ENCODE measurements around the gene RASSF4.
"Not testable (repeated sequence)": the region's sequence is repeated elsewhere in the genome, so short reads cannot be mapped to it uniquely, and the experiment has no call there.

The RASSF4 gene

GRCh38 chr10:45003432-45004000 is 43.9 kb downstream of the RASSF4 start:
- no peak for DNase-seq (ENCODE audit: low read depth in 3 of 3)

DNA sequence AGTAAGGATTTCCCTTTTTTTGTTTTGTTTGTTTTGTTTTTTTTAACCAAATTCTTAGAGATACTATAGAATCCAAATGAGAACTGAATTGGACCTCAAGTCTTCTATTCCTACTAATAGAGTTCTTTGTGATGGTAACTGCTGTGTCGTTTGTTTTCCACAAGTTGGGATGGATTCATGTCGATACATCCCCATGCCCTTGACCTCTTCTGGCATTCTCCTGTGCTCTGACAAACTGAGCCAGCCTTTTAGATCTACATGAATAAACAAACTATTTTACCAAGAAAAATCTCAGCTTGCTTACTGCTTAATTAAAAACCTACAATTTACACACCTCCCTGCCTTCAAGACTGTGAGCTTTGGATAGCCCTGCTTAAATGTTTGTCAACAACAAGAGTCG is 45.1 kb downstream of the RASSF4 start:
- DNase-seq (ENCODE audit: low read depth in 3 of 3): no peak

- no peak for DNase-seq (ENCODE audit: low read depth in 3 of 3)
Observed at GRCh38 chr10:45005284-45005683, 45.7 kb downstream of the RASSF4 start.

GRCh38 chr10:45006276-45007030 is 46.9 kb downstream of the RASSF4 start:
- no peak for DNase-seq (ENCODE audit: low read depth in 3 of 3)

DNA sequence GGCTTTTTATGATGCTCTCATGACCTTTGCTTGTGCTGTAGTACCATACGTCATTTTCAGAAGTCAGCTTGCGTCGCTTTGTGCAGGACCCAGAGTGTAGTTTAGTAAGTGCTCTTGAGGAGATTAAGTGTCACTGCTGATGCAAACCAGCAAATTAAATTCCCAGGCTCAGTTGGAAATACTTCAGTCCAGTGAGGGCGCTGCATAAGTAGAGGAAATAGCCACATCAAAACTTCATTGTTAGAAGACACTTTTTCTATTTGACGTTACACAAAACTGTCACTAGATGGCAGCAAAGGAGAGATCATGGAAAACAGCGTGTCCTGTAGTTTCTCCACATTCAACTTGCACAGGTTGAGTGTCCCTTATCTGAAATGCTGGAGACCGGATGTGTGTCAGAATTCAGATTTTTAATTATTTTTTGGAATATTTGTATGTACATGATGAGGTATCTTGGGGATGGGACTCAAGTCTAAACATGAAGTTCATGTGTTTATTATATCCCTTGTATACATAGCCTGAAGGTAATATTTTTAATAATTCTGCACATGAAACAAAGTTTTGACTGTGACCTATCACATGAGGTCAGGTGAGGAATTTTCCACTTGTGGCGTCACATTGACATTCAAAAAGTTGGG is 49.0 kb downstream of the RASSF4 start:
- DNase-seq (ENCODE audit: low read depth in 3 of 3): no peak

DNA sequence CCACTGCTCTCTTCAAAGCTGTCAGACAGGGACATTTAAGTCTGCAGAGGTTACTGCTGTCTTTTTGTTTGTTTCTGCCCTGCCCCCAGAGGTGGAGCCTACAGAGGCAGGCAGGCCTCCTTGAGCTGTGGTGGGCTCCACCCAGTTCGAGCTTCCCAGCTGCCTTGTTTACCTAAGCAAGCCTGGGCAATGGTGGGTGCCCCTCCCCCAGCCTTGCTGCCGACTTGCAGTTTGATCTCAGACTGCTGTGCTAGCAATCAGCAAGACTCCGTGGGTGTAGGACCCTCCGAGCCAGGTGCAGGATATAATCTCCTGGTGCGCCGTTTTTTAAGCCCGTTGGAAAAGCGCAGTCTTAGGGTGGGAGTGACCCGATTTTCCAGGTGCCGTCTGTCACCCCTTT is 55.0 kb downstream of the RASSF4 start:
- not testable (repeated sequence) for DNase-seq (ENCODE audit: low read depth in 3 of 3)

- DNase-seq (ENCODE audit: low read depth in 3 of 3): no peak
Observed at GRCh38 chr10:45015590-45015989, 56.0 kb downstream of the RASSF4 start.

DNA sequence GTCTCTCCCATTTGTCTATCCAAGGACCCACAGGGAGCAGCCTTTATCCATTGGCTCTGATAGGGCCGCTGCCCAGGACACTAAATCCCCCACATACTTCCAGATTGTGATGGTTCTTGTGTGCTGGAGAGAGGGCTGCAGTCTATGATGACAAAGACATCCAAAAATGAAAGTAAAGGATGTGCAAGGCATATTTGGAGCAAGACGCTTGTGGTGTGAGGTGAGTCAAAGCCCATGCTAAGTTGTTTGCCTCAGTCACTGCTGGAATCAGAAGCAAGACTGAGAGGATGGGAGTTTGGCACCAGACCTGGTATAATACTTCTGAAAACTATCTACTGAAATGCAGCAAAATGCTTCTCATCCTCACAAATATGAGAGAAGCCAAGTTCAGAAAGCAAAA is 63.8 kb downstream of the RASSF4 start:
- no peak for DNase-seq (ENCODE audit: low read depth in 3 of 3)

DNA sequence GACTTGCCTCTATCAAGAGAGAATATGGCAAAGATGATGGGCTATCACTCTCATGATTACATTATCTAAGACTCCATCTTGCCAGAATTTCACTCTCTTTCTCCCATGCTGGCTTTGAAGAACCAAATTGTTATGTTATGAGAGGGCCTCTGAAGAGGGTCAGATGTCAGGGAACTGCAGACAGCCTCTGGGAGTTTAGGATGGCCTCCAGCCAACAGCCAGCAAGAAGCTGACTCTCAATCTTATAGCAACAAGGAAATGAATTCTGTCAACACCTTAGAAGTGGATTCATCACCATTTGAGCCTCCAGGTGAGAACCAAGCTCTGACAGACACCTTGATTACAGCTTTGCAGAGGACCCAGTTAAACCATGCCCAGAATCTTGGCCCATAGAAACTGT is 74.7 kb downstream of the RASSF4 start:
- DNase-seq (ENCODE audit: low read depth in 3 of 3): no peak

DNA sequence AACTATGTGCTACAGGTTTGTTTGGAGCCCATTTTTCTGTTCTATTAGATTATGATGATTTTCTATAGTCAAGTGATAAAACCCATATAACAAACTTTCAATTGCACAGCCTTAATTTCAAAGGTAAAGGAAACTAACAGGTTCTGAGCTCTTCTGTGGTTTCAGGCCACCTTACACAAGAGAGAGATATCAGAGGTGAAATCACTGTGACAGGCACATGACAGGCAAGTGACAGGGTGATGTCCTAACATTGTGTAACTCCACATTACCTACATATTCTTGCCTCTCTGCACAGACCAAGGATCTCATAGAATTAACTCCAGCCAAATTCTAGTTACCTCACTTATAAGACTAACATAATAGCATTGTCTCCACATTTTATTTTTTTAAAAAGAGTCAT is 76.1 kb downstream of the RASSF4 start:
- no peak for DNase-seq (ENCODE audit: low read depth in 3 of 3)

- no peak for DNase-seq (ENCODE audit: low read depth in 3 of 3)
Observed at GRCh38 chr10:45040921-45041542, 81.4 kb downstream of the RASSF4 start.

- no peak for DNase-seq (ENCODE audit: low read depth in 3 of 3)
Observed at GRCh38 chr10:45044290-45044689, 84.7 kb downstream of the RASSF4 start.
